ENCODE measurements around the gene MRPL49.
"Not testable (repeated sequence)": the region's sequence is repeated elsewhere in the genome, so short reads cannot be mapped to it uniquely, and the experiment has no call there.

The MRPL49 gene

DNA sequence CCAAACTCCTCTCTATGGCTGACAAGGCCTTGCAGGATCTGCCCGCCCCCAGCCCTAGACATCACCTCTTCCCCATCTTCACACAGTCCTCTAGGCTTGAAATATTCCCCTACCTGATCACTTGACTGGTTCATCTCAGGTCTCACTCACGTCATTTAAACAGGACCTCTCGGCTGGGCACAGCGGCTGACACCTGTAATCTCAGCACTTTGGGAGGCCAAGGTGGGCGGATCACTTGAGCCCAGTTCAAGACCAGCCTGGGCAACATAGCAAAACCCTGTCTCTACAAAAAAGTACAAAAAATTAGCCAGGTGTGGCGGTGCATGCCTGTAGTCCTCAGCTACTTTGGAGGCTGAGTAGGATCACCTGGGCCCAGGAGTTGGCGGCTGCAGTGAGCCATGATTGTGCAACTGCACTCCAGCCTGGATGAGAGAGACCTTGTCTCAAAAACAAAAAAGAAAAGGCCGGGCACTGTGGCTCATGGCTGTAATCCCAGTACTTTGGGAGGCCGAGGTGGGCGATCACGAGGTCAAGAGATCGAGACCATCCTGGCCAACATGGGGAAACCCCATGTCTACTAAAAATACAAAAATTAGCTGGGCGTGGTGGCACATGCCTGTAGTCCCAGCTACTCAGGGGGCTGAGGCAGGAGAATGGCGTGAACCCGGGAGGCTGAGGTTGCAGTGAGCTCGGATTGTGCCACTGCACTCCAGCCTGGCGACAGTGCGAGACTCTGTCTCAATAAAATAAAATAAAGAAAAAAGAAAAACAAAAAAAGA, 3.0 kb upstream of the MRPL49 start:
- not testable (repeated sequence) for DNase-seq

DNA sequence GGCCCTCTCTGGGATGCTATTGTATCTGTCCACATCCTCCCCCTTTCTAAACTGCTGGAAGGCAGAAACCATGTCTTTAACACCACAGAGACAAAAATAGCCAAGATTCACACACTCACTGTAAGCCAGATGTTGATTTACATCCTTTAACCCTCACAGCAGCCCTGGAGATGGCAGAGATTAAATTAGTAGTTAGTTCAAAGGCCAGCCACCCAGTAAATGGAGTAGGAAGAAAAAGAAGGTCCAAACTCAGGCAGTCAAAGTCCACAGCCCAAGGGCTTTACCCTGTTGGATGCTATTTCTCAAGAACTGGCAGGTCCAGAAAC, 2.5 kb upstream of the MRPL49 start:
- DNase-seq: no peak

DNA sequence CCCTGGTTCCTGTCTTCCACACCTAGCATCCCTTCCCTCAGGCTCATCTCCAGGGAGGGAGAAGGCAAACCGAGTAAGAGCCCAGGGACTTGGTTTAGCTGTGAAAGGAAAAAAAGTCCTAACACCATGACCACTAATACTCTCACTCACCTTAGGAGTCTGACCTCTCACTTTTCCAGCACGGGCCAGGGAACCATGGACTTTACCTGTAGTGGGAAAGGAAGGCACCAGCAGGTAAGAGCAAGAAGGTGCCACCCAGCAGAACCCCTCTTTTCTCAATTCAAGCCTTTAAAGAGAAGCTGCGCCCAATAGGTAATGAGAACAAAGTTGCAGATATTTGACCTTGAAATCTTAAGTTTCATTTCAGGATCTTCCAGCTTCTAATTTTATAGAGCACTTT, 1.3 kb upstream of the MRPL49 start:
- no peak for DNase-seq

DNA sequence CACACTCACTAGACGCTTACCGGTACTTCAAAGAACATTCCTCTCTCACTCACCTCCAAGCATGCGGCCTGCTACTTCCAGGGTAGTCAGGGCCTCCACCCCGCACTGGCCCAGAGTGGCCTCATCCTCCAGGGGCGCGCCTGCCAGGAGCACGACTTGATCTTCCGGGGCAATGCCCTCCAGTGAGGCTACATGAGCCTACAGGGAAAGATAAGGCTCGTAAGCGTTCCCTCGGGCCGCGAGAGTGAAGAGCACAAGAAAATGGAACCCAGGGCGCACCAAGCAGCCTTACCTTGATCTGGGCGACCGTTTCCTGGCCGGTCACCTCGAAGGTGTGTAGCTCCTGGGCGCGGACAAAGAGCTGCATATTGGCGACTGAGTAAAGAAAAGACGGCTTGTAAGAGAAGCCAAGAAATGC, 665 bp upstream of the MRPL49 start:
- DNase-seq: peak; percentile 61

DNA sequence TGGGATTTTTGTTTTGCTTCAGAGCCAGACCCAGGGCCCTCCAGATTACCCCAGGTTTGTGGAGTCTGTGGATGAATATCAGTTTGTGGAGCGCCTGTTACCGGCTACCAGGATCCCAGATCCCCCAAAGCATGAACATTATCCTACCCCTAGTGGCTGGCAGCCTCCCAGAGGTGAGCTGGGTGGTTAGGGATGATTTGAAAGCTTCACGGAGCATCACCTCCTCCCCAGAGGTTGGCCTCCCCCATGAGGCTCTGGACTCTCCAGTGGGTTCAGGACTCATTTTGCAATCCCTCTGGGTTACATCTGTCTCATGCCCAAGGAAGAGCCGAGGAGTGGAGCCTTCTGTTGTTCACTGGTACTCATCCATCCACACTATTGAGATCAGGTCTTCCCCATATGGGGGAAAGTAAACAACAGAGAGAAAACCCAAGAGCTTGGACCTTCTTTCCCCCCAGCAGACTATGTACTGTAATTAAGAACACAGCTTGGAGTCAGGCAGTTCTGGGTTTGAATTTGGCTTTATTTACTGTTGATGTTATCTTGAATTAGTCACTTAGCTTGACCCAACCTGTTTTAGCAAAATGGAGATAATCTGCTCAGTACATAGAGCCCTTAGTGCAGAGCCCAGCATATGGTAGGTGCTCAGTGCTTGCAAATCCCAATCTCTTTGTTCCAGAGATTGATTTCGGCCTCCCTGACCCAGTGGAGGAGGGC, 2.5 kb downstream of the MRPL49 start:
- DNase-seq: no peak

DNA sequence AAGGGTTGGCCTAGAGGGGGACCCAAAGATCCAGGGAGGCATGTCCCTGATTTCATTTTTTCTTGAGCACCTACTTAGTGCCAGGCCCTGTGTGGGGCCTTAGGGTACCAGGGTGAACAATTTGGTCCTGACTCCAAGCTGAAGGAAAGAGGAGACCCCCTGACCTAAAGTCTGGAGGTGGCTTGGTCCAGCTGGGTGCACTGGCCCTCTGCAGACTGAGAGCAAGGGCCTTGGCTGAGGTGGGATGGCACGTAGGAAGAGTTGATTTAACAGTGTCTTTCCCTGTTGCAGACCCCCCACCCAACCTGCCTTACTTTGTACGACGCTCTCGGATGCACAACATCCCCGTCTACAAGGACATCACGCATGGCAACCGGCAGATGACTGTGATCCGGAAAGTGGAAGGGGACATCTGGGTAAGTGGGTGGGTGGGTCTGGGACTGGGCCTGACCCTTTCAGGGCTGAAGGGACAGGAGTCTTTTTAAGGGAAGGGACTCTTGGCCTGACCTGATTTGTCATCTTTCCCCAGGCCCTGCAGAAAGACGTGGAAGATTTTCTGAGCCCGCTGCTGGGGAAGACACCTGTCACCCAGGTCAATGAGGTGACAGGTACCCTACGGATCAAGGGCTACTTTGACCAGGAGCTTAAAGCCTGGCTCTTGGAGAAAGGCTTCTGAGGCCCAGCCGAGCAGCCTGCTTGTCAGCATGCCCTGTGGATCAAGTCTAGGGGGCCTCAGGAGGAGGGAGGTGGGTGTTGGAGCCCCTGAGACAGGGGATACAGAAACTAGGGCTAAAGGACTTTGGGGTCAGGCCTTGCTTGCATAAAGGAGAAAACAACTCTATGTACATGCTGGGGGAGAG, 3.3 kb downstream of the MRPL49 start:
- DNase-seq: no peak

DNA sequence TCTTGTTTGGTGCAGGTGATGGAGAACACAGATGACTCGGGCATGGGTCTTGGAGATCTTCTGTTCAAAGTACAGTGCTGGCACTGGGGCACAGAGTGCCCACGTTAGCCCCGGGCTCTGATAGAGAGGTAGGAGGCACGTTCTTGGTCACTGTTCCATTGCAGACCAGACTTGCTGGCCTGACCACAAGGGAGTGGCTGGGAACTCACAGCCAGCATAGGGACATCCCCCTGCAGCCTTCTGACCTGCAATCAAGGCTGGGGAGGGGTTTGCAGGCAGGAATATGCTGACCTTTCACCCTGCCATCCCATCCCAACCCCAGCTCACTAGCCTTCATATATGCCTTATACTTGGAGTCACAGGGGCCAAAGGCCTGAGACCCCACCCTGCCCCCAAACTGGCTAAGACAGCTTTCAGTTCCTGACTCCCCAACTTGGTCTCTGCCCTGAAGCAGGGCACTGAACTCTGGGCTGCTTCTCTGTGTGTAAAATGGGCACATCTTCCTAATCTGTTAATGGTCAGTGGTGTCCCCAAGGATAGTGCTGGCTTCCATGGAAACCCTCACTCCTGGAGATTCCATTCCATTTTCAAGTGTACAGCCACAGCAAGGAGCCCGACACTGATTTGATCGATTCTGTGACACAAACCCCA, 4.6 kb downstream of the MRPL49 start:
- no peak for DNase-seq

DNA sequence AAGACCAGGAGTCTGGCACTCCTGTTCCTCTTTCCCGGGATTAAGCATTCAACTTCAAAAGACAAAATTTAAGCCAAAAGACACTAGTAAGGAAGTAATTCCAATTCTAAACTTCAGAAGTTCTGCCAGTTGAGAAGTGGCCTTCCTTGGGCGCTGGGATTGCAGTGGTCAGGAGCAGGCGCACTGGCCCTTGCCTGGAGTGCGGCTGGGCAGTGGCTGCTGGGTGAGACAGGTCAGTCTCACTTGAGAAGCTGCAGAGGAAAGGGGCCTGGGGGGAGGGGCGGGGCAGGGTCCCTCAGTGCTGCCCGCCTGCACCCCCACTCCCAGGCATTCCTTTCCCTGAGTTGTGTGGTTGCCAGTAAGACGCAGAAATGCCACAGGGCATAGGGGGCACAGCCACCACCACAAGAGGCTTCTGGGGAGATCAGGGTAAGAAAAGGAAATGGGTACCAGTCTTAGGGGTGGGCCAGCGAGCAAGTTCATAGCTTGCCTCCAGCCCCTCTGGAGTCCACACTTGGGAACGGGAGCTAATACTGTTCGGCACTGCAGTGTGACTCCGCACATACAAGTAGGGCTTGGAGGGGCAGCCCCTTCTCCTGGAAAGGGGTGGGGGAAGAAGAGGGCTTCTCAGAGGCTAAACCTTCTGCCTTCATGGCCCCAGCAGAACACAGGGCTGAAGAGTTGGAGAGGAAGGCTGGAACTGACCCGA, 5.5 kb downstream of the MRPL49 start:
- DNase-seq: no peak

DNA sequence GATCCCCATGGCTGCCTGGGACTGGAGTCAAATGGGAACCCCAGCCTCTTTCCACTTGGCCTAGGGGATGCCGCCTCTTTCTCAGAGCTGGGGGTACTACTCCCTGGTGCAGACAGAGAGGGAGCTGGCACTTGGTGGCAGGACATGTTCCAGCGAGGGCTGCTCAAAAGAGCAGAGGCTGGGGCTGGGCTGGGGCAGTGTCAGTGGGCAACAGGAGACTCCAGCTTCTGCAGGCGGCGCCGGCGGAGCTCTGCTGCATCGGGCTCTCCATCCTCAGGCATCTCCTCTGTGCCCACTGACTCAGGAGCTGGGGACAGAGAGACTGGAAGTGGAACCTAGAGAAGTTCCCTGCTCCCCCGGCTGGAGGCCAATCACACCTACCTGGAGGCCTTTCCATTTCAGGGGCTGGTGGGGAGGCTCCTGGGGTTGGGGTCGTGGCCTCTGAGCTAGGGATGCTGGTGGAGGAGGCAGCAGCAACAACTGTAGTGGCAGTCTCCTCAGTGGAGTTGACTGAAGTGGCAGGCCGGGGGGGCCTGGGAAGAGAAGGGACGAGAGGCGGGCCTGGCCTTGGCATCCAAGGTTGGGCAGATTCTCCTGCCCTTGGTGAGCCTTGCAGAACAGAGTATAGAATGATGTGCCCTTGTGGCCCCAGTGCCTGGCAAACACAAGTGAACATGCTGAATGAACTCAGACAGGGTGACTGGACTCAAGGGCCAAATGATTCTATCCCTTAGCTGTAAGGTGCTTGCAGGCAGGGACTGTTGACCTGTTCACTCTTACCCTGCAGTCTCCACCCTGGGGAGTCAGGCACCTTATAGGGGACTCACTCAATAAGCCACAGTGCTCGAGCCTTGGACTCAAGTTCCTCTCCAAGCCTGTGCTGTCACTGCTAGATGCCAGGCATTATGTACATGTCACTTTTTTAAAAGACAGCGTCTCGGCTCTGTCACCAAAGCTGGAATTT, 6.3 kb downstream of the MRPL49 start:
- DNase-seq: no peak

DNA sequence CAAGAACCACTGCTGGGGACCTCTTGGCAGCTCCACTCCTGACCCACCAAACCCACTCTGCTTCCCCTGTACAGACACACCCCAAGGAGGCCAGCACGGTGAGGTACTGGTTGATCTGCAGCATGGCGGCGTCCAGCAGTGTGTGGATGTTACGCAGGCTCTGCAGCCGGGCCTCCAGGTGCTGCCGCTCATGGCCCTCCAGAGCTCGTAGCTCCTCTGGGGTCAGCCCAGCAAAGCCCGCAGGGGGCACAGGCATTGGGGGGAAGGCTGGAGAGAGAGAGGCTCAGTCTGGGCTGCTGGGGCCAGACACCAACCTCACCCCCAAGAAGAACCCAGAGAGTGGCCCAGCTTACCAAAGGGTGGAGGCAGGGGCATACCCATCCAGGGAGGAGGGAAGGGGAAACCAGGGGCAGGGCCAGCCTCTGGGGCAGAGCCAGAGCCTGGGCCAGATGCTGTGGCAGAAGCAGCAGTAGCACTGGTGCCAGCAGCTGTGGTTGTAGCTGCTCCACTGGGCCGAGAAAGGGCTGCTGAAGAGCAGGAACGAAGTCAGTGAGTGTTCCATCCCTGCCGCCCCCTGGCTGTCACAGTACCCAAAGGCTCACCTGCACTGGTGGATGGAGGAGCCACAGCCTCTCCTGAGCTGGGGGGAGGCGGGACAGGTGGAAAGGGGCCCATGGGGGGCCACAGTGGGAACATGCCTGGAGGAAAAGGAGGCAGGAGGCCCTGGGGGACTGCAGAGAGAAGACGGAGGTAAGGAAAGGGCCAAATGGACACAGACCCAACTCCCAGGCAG, 7.7 kb downstream of the MRPL49 start:
- DNase-seq: no peak

DNA sequence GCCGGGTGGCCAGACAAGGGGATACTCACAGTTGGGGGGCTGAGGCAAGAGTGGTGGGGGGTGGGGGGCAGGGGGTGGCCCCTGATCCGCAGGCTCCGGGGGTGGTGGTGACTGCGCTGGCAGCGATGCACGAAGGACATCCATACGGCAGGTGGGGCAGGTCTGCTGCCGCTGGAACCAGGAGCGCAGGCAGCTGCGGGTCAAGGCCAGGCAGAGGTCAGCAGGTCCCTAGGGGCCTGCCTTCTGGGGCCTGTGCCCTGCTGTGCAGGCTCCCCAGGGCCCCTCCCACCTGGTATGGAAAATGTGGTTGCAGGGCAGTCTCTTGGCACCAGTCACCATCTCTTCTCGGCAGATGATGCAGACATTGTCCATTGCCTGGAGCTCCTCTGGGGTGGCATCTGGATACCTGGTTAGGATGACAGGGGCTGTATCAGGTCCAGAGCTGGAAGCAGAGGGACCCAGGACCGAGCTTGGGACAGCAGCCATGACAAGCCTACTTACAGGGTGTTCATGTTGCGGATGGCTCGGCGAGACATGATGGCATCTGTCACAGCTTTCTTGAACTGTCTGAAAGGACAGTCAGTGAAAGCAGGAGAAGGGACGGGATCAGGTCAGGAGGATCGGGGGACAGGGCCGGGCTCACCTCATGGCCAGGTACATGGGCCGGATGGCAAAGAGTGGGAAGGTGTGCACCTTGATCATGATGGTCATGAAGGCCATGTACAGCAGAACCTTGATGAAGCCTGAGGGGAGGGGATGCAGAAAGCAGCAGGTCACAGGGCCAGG, 8.7 kb downstream of the MRPL49 start:
- no peak for DNase-seq

DNA sequence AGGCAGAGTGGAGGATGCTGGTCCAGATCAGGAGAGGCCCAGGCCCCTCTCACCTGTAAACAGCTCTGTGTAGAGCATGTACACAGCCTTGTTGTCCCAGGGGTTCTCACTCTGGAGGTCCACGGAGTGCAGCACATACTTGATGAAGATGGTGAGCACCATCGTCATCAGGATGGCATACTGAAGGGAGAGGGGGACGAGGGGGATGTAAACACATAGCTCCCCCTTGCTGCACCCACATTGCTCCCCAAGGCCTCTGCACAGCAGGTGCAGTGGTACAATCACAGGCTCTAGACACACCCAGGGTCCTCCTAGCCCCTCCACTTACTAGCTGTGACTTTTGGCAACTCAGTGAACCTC, 9.3 kb downstream of the MRPL49 start:
- no peak for DNase-seq

DNA sequence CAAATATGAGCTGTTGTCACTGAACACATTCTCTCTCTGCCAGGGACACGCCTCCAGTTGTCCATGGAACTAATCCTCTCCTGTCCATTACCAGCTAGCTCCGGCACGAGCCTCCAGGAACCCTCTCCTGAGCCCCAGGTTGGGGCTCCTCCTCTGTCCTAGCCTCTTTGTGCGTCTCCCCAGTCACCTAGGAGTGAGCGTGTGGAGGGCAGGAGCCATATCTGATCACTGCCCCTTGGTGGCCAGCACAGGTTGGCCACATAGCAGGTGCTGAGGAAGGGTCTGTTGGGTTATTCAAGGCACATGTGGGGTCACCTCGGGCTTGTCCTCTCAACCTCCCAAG, 9.7 kb downstream of the MRPL49 start:
- DNase-seq: no peak

DNA sequence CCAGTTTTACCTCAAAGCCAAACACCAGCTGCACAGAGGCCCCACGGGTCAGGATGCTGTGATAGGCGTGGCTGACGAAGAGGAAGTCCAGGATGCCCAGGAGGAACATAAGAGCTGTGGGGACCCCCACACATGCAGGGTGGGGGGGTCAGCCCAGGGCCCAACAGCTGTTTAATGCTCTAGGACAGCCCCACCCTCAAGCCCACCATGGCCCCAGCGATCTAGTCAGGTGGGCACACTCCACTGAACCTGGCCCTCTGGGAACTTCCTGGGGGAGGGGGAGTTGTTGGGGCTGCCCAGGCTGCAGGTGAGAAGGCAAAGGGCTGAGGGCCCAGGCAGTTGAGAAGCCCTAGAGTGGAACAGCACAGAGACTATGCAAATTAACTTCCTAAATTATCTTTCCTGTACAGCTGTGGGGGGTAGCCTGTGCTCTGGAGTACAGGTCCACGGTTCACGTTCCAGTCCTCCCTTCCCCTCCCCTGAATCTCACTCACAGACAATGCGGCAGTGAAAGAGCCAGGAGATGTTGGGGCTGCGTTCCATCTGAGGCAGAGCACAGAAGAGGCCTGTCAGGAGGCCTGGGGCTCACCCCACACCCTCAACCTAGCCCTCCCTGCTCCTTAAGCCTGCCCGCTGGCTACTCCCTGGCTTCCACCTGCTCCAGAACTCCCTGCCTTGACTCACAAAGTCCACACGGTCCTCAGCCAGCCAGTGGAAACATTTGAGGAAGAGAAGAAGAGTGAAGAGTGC, 10.3 kb downstream of the MRPL49 start:
- DNase-seq: no peak

DNA sequence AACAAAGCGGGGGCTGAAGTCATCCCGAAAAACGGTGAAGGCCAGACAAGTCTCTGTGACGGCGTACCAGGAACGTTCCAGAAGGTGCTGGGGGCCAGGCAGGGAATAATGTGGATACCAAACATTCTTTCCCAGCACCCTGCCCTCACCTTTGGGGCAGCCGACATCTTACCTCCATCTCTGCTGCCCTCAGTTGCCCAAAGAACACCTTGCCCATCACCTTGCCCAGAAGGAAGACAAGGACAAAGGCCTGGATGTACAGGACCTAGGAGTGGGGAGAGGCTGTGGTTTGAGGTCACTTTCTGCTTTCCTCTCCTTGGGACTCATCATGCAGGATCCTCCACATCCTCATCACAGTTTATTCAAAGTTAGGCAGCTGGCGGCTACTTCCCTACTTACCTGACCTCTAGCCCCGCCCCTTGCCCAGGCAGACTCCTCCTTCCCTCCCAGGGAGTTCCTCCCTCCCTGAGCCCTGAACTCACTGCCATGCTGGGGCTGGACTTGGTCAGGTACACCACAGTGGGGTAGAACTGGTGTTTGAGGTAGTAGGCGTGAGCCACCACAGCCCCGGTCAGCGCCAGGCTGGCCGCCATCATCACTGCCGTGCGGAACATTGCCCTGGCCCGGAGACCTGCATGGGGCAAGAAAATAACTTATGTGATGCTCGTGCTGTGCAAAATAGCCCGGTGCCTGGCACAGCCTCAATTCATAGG, 11.0 kb downstream of the MRPL49 start:
- DNase-seq: peak; percentile 72

DNA sequence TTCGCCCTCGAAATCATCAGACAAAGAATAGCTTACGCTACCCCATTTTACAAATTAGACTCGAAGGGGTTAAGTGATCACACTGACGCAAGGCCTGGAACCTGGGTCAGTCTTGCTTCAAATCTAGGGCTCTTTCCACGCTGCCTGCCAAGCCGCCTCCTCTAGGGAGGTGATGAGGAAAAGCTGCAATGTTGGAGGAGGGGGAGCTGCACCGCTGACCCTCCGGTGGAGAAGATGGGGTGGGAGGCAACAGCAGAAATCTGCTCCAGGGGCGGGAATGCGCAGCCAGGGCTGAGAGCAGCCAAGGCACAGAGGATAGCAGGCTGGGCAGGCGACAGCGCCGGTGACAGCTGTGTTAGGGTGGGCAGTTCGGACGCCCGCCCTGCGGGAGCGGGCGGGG, 11.6 kb downstream of the MRPL49 start:
- no peak for DNase-seq

DNA sequence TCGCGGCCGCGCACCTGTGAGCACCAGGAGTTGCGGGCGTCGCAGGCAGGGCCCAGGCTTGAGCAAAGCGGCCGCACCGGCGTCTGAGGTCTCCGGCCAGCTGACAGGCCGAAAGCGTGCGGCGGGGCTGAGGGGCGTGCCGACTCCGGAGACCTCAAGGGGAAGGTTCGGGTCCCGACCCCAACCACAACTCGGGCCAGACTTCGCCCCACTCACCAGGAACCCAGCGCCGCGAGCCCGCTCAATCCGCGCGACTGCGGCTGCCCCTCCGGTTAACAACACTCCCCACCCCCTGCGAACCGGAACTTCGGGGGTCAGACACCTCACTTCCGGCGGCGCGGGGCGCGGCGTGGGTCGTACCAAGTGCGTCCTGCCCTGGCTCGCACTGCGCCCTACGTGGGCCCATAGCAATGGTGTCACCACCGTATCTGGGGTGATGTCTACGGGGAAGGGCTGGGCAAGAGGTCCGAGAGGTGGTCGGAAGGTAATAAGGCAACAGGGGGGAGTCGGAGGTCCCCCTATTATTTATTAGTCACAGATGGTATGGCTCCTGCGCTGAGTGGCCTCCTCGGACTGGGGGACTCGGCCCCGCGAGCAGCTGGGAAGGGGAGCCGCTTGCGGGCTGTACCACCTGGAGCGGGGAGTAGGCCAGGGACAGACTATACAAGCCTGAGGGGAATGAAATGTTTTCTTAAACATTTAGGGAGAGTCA, 12.3 kb downstream of the MRPL49 start, which contains the start of gene SYVN1:
Gene SYVN1 (minus strand): TSS at position 280 of the 712 bp plus-strand sequence. CDS start 918 bp downstream, outside the sequence.
- DNase-seq: peak; percentile 94

Data from hematopoietic multipotent progenitor cell treated with erythropoietin and hydrocortisone succinate and interleukin-3 and kit ligand, for 6 days (in vitro differentiated cells).